Esophagus squamous epithelium (tissue), 5 donors: ENCODE data around the gene CDKAL1. TPM values are rescaled to one million over a fixed set of nuclear protein-coding genes. Genes with fewer than 3 reads are reported as not detected.

Experiments
- DNase-seq: peaks from one replicate; lab custom pipeline; 2025; lab: John Stamatoyannopoulos, UW
- H3K27ac ChIP-seq, 4 donors: fragments of 200-600 bp; sonication (generic); one replicate each; pipeline ENCODE4 v1.5.1; 2016 to 2019; ENCODE audit warnings: mild to moderate bottlenecking in 1 of 4
- H3K27me3 ChIP-seq, 4 donors: fragments of 200-600 bp; sonication (generic); 1 replicate in 3 of 4; 2 replicates in 1 of 4; pipeline versions ENCODE4 v1.5.1 to v1.6.0; 2017 to 2021; ENCODE audit warnings: antibody characterized with exemption in 1 of 4
- H3K36me3 ChIP-seq, 3 donors: fragments of 200-600 bp; sonication (generic); one replicate each; pipeline ENCODE4 v1.5.1; 2016 to 2019
- H3K4me1 ChIP-seq, 3 donors: fragments of 200-600 bp; sonication (generic); one replicate each; pipeline ENCODE4 v1.5.1; 2017 to 2019
- H3K4me3 ChIP-seq, 4 donors: fragments of 200-600 bp; sonication (generic); 1 replicate in 3 of 4; 2 replicates in 1 of 4; pipeline ENCODE4 v1.5.1; 2016 to 2019; ENCODE audit warnings: mild to moderate bottlenecking in 2 of 4, moderate library complexity in 1 of 4
- H3K9me3 ChIP-seq, 3 donors: fragments of 200-600 bp; sonication (generic); one replicate each; pipeline ENCODE4 v1.5.1; 2016 to 2019
- CTCF ChIP-seq, 6 experiments: fragments of 450-650 bp in 4 of 6; fragments of 200-600 bp in 2 of 6; sonication (generic) in 2 of 6; IDR thresholded peaks; one replicate each; pipeline ENCODE4 v1.5.1; 2016 to 2019; ENCODE audit warnings: antibody characterized with exemption in 6 of 6, mild to moderate bottlenecking in 4 of 6, moderate library complexity in 4 of 6
- POLR2A ChIP-seq, 4 donors: fragments of 450-650 bp; IDR thresholded peaks; one replicate each; pipeline ENCODE4 v1.6.1; 2017; ENCODE audit warnings: antibody characterized with exemption in 4 of 4, mild to moderate bottlenecking in 4 of 4, moderate library complexity in 3 of 4
- WGBS, 2 donors: methylation state at CpG; one replicate each; pipeline ENCODE4 v1.1.5; 2018; 5-methylcytosine and 5-hydroxymethylcytosine counted together
- intact Hi-C: fragments of 100-400 bp; cut with DNase I; formaldehyde crosslinking; loops from one replicate; pipeline ENCODE4 v1.15.0; 2022
- total RNA-seq, 4 donors: library from RNA; depleted of rRNA; stranded (reverse); fragments of >200 nt; gene quantifications; one replicate each; pipeline ENCODE4 v1.1.0, GENCODE V29; 2016
- donor health status: DM: yes; HTN: yes; CAD: no.

Gene CDKAL1
- total RNA-seq, 4 donors from 2014 or later, result 6.5 to 13.0 (median 10.7) TPM

GRCh38 chr6:20882014-20882413, 347.8 kb downstream of the CDKAL1 start:
- peaks cover 0 to 4% (median 0%) of the 10 kb centered on the region in 3 donors for H3K9me3 ChIP-seq
- H3K27ac ChIP-seq, result no peak overlapping the region
- no peak for DNase-seq
- no peaks in the 10 kb centered on the region for H3K27me3 ChIP-seq
- intact Hi-C loops, result no loop called here
- H3K4me3 ChIP-seq, result no peak overlapping the region
- WGBS, 2 donors, result 81 to 85% methylated on average over 5 of the region's 5 CpGs
- H3K4me1 ChIP-seq, result peaks cover 0 to 18% (median 4%) of the 10 kb centered on the region in 3 donors
- no peaks in the 10 kb centered on the region for H3K36me3 ChIP-seq
- no peak for TF ChIP-seq POLR2A (IDR thresholded peaks at IDR 0.05)
- TF ChIP-seq CTCF (IDR thresholded peaks at IDR 0.05), result no peak

GRCh38 chr6:20885076-20885475, 350.8 kb downstream of the CDKAL1 start:
- Histone ChIP-seq H3K4me3 (no peak overlapping the region), H3K27me3 (no peaks in the 10 kb centered on the region), H3K9me3 (peaks cover 0 to 4% (median 0%) of the 10 kb centered on the region in 3 donors), H3K4me1 (no peaks in the 10 kb centered on the region), H3K27ac (no peak overlapping the region), H3K36me3 (no peaks in the 10 kb centered on the region)
- 95 to 100% methylated on average over 2 of the region's 2 CpGs for WGBS, 2 donors
- TF ChIP-seq CTCF (IDR thresholded peaks at IDR 0.05), result no peak
- no peak for DNase-seq
- intact Hi-C loops, result no loop called here

- WGBS, 2 donors, result 75 to 86% methylated on average over 6 of the region's 6 CpGs
- no peaks in the 10 kb centered on the region for H3K4me1 ChIP-seq
- no peak overlapping the region for H3K4me3 ChIP-seq
- DNase-seq, result no peak
- TF ChIP-seq CTCF (IDR thresholded peaks at IDR 0.05) (no peak), POLR2A (IDR thresholded peaks at IDR 0.05) (no peak)
- no peak overlapping the region for H3K27ac ChIP-seq
- intact Hi-C loops, result no loop called here
- H3K36me3 ChIP-seq, result no peaks in the 10 kb centered on the region
- no peaks in the 10 kb centered on the region for H3K27me3 ChIP-seq
- H3K9me3 ChIP-seq, result no peaks in the 10 kb centered on the region
These were observed 356.9 kb downstream of the CDKAL1 start for GRCh38 chr6:20891161-20891560.

- TF ChIP-seq POLR2A (IDR thresholded peaks at IDR 0.05) (no peak), CTCF (IDR thresholded peaks at IDR 0.05) (no peak)
- H3K4me3 ChIP-seq, result no peak overlapping the region
- H3K4me1 ChIP-seq, result no peaks in the 10 kb centered on the region
- H3K27me3 ChIP-seq, result no peaks in the 10 kb centered on the region
- intact Hi-C loops, result no loop called here
- 60 to 75% methylated on average over 2 of the region's 2 CpGs for WGBS, 2 donors
- no peak for DNase-seq
- no peak overlapping the region for H3K27ac ChIP-seq
- no peaks in the 10 kb centered on the region for H3K36me3 ChIP-seq
- H3K9me3 ChIP-seq, result no peaks in the 10 kb centered on the region
These were observed 358.1 kb downstream of the CDKAL1 start for GRCh38 chr6:20892365-20892764.

- no peak overlapping the region for H3K4me3 ChIP-seq
- intact Hi-C loops, result no loop called here
- no peaks in the 10 kb centered on the region for H3K27me3 ChIP-seq
- H3K4me1 ChIP-seq, result no peaks in the 10 kb centered on the region
- no peak for TF ChIP-seq POLR2A (IDR thresholded peaks at IDR 0.05)
- TF ChIP-seq CTCF (IDR thresholded peaks at IDR 0.05), result no peak
- H3K27ac ChIP-seq, result no peak overlapping the region
- H3K9me3 ChIP-seq, result no peaks in the 10 kb centered on the region
- no peak for DNase-seq
- no peaks in the 10 kb centered on the region for H3K36me3 ChIP-seq
These were observed 359.2 kb downstream of the CDKAL1 start for GRCh38 chr6:20893412-20893811.
